ENCODE data around the gene ZSCAN10.
"Not testable (repeated sequence)": the region's sequence is repeated elsewhere in the genome, so short reads cannot be mapped to it uniquely, and the experiment has no call there.

Gene ZSCAN10

GRCh38 chr16:3074860-3075522 is 24.1 kb downstream of the ZSCAN10 start:
- TF ChIP-seq, protein P1, sequence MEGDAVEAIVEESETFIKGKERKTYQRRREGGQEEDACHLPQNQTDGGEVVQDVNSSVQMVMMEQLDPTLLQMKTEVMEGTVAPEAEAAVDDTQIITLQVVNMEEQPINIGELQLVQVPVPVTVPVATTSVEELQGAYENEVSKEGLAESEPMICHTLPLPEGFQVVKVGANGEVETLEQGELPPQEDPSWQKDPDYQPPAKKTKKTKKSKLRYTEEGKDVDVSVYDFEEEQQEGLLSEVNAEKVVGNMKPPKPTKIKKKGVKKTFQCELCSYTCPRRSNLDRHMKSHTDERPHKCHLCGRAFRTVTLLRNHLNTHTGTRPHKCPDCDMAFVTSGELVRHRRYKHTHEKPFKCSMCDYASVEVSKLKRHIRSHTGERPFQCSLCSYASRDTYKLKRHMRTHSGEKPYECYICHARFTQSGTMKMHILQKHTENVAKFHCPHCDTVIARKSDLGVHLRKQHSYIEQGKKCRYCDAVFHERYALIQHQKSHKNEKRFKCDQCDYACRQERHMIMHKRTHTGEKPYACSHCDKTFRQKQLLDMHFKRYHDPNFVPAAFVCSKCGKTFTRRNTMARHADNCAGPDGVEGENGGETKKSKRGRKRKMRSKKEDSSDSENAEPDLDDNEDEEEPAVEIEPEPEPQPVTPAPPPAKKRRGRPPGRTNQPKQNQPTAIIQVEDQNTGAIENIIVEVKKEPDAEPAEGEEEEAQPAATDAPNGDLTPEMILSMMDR (conservative IDR thresholded peaks at IDR 0.05; ENCODE audit: low read depth), result no peak
- DNase-seq (ENCODE audit: low spot score), result no peak
- ChIA-PET CTCF (interaction anchor here (0.6 kb wide), 2 partner anchors 53 to 630 kb away, joined by 3 to 4 read pairs; no protein-coding TSS in a partner anchor), POLR2A (ENCODE audit: low non-redundant PET) (no interaction called here)
- H3K27ac ChIP-seq, result no peak overlapping the region

DNA sequence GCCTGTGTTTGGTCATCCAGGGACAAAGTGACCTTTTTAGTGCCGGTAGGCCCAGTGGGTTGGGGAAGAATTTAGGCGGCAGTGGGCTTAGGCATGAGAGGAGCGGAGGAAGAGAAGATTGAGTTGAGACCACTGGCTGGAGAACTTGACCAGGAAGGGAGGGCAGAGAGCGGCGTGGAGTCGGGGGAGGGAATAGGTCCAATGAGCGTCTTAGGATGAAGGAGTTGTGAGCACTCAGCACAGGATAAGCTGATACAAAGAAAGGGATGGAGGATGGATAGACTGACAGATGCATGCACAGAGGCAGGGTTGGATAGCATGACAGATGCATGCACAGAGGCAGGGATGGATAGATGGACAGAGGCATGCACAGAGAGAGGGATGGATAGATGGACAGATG is 25.6 kb downstream of the ZSCAN10 start:
- DNase-seq (ENCODE audit: low spot score), result no peak
- ChIA-PET CTCF (no interaction called here), POLR2A (ENCODE audit: low non-redundant PET) (no interaction called here)
- TF ChIP-seq, protein P1 (conservative IDR thresholded peaks at IDR 0.05; ENCODE audit: low read depth), result no peak
- no peak overlapping the region for H3K27ac ChIP-seq

DNA sequence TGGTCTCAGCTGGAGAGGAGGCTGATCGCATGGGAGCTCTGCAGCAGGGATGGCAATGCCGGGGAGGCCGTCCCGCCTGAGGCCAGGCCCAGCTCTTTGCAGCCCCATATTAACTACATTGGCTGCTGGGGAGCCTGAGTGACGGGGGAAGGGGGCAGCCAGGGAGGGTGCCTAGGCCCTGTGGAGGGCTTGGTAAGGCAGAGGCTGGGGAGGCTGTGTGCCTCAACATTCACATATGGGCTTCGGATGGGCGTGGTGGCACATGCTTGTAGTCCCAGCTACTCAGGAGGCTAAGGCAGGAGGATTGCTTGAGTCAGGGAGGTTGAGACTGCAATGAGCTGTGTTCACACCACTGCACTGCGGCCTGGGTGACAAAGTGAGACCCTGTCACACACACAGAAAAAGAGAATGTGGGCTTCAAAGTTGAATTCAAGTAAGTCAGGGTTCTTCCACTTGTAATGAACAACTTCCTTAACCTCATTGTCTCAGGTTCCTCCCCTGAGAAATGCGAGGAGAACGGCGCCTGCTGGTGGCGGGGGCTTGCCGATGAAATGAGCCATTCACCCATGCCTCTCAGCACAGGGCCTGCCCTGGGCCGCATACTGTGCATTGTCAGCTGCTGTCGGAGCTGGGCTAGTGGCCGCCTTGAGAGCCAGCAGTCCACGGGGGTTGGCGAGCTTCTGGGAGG is 26.4 kb downstream of the ZSCAN10 start:
- CTCF ChIA-PET; POLR2A ChIA-PET (ENCODE audit: low non-redundant PET); H3K27ac ChIP-seq; DNase-seq (ENCODE audit: low spot score): not testable (repeated sequence)

DNA sequence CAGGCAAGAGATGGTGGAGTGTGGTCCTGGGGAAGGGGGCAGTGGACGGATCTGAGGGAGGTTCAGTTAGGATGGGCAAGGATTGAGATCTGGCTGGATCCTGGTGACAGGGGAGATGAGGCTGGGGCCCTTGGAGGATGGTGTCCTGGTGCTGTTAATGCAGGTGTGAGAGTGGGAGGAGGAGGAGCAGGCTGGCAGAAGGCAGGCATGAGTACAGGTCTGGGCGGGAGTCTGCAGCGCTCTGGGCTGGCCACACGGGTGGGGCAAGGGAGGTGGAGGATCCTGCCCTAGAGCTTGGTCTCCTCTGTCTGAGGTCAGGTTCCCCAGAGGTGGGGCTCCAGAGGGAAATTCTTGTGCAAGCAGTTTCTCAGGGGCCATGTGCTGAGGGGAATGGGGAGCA is 26.9 kb downstream of the ZSCAN10 start:
- H3K27ac ChIP-seq; DNase-seq (ENCODE audit: low spot score); POLR2A ChIA-PET (ENCODE audit: low non-redundant PET): not testable (repeated sequence)
- CTCF ChIA-PET, result interaction anchor here (1.8 kb wide), 1 partner anchor 14 kb away, joined by 4 read pairs; no protein-coding TSS in a partner anchor

DNA sequence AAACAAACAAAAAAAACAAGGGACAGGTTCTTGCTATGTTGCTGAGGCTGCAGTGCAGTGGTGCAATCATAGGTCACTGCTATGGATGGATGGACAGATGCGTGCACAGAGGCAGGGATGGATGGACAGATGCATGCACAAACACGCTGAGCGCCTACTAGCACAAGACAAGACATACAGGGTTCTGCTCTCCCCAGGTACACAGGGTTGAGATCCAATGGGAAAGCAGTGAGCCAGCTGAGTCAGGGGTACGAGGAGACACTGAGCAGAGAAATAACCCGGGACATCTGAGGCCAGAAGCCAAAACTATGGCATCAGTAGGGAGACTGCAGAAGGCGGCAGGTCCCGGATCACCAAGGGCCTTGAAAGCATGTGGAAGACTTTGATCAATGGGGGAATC is 27.4 kb downstream of the ZSCAN10 start:
- ChIA-PET POLR2A (ENCODE audit: low non-redundant PET) (no interaction called here), CTCF (interaction anchor here (1.8 kb wide), 1 partner anchor 13 kb away, joined by 4 read pairs; no protein-coding TSS in a partner anchor)
- H3K27ac ChIP-seq, result no peak overlapping the region
- DNase-seq (ENCODE audit: low spot score), result no peak
- TF ChIP-seq, protein P1 (conservative IDR thresholded peaks at IDR 0.05; ENCODE audit: low read depth), result no peak

GRCh38 chr16:3070608-3071111 is 28.4 kb downstream of the ZSCAN10 start:
- no peak overlapping the region for H3K27ac ChIP-seq
- no peak for DNase-seq (ENCODE audit: low spot score)
- TF ChIP-seq, protein P1 (conservative IDR thresholded peaks at IDR 0.05; ENCODE audit: low read depth), result no peak
- ChIA-PET POLR2A (ENCODE audit: low non-redundant PET) (no interaction called here), CTCF (interaction anchor here (1.8 kb wide), 1 partner anchor 12 kb away, joined by 4 read pairs; no protein-coding TSS in a partner anchor)

DNA sequence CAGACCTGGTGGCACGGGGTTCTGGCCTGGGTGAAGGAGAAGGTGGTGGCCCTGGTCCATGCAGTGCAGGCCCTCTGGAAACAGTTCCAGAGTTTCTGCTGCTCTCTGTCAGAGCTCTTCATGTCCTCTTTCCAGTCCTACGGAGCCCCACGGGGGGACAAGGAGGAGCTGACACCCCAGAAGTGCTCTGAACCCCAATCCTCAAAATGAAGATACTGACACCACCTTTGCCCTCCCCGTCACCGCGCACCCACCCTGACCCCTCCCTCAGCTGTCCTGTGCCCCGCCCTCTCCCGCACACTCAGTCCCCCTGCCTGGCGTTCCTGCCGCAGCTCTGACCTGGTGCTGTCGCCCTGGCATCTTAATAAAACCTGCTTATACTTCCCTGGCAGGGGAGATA is 29.9 kb downstream of the ZSCAN10 start:
- DNase-seq (ENCODE audit: low spot score); POLR2A ChIA-PET (ENCODE audit: low non-redundant PET); H3K27ac ChIP-seq: not testable (repeated sequence)
- CTCF ChIA-PET, result interaction anchor here (0.5 kb wide), 1 partner anchor 97 kb away, joined by 4 read pairs; no protein-coding TSS in a partner anchor

DNA sequence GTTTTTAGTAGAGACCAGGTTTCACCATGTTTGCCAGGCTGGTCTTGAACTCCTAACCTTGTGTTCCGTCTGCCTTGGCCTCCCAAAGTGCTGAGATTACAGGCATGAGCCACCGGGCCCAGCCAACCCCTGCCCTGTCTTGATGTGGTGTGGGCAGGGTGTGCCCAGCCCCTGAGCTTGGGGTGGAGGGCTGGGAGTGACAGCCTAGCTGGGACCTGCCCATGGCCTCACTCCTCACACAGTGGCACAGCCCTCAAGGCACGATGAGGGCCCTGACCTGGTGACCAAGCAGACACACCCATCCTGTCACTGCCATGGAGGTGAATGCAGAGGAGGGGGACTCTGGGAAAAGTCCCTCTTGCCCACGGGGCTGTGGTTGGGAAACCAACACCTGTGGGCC is 30.6 kb downstream of the ZSCAN10 start:
- CTCF ChIA-PET, result interaction anchor here (0.9 kb wide), 1 partner anchor 103 kb away, joined by 4 read pairs; no protein-coding TSS in a partner anchor
- no peak overlapping the region; the same call in 1 of the 2 replicates for H3K27ac ChIP-seq

More for the DNA sequence above, 30.6 kb downstream of the ZSCAN10 start:
- TF ChIP-seq, protein P1 (conservative IDR thresholded peaks at IDR 0.05; ENCODE audit: low read depth), result no peak
- POLR2A ChIA-PET (ENCODE audit: low non-redundant PET), result no interaction called here
- no peak for DNase-seq (ENCODE audit: low spot score)
